Duodenal mucosa (tissue), 2 donors: ENCODE measurements around the gene ADD3.

ENCODE experiments used
- H3K27ac ChIP-seq: one replicate; pipeline ENCODE4 v1.7.0; 2013; ENCODE audit warnings: low read depth, low read length
- H3K27me3 ChIP-seq, 2 donors: one replicate each; pipeline ENCODE4 v1.7.0; 2013; ENCODE audit warnings: low read length in 2 of 2, control low read depth in 1 of 2; ENCODE audit not compliant: insufficient read depth in 2 of 2, control insufficient read depth in 1 of 2
- H3K36me3 ChIP-seq, 2 donors: one replicate each; pipeline ENCODE4 v1.7.0; 2013; ENCODE audit warnings: low read length in 2 of 2, control low read depth in 1 of 2; ENCODE audit not compliant: insufficient read depth in 2 of 2, control insufficient read depth in 1 of 2
- H3K4me1 ChIP-seq, 2 donors: one replicate each; pipeline ENCODE4 v1.7.0; 2013; ENCODE audit warnings: low read length in 2 of 2, control low read depth in 1 of 2; ENCODE audit not compliant: insufficient read depth in 2 of 2, control insufficient read depth in 1 of 2
- H3K4me3 ChIP-seq, 2 donors: one replicate each; pipeline ENCODE4 v1.7.0; 2013; ENCODE audit warnings: low read length in 2 of 2, low read depth in 1 of 2
- H3K9ac ChIP-seq, 2 donors: one replicate each; pipeline ENCODE4 v1.7.0; 2013; ENCODE audit warnings: low read length in 2 of 2, low read depth in 1 of 2
- H3K9me3 ChIP-seq, 2 donors: one replicate each; pipeline ENCODE4 v1.7.0; 2013; ENCODE audit warnings: low read length in 2 of 2, control low read depth in 1 of 2; ENCODE audit not compliant: control insufficient read depth in 1 of 2

The ADD3 gene

GRCh38 chr10:110141185-110141584, 133.4 kb downstream of the ADD3 start:
- Histone ChIP-seq H3K9me3 (no peaks in the 10 kb centered on the region), H3K4me3 (no peak overlapping the region), H3K27ac (no peak overlapping the region), H3K9ac (no peak overlapping the region), H3K4me1 (peaks cover 19 to 26% of the 10 kb centered on the region in 2 donors), H3K27me3 (peaks cover 0 to 3% of the 10 kb centered on the region in 2 donors), H3K36me3 (peaks cover 0 to under 1% of the 10 kb centered on the region in 2 donors)

GRCh38 chr10:110141871-110142635, 134.3 kb downstream of the ADD3 start:
- Histone ChIP-seq H3K27me3 (peaks cover 0 to 3% of the 10 kb centered on the region in 2 donors), H3K9ac (no peak overlapping the region), H3K27ac (no peak overlapping the region), H3K4me3 (no peak overlapping the region), H3K36me3 (no peaks in the 10 kb centered on the region), H3K9me3 (no peaks in the 10 kb centered on the region), H3K4me1 (peaks cover 19 to 26% of the 10 kb centered on the region in 2 donors)

DNA sequence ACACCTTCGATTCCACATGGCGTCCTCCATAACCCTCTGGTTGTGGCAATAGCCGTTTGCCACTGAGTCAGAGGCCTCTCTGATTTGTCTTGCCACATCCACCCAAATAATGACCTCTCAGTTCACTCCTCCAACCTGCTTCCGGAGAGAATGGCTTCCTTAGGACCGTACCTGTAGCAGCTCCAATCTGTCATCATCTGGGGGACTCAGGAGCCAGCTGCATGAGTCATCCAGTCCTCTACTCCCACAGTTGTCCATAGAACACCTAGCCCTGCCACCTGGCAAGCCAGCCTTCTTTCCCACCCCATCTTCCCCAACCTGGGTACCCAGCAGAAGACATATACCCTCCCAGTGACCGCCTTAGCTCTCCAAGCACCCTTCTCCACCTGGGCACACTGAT, 135.2 kb downstream of the ADD3 start:
- Histone ChIP-seq H3K27ac (no peak overlapping the region), H3K9ac (no peak overlapping the region), H3K27me3 (peaks cover 0 to 3% of the 10 kb centered on the region in 2 donors), H3K9me3 (no peaks in the 10 kb centered on the region), H3K36me3 (no peaks in the 10 kb centered on the region), H3K4me3 (no peak overlapping the region), H3K4me1 (peaks cover 19 to 20% of the 10 kb centered on the region in 2 donors)

DNA sequence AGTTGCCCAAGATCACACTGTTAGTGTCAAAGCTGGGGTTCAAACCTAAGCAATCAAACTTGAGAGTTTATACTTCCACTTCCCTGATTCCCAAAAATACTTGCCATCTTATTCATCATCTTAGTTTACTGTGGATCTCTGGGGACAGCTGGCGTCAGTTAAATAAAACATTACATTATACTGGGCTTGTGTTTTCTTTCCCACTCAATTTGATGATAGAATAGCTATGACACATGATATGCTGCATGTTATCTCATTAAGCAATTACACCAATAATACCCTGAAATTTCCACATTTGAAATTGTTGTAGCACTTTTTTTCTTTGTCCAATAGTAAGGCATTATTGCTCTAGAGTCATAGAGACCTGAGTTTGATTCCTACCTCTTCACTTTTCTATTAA, 136.7 kb downstream of the ADD3 start:
- Histone ChIP-seq H3K27ac (no peak overlapping the region), H3K4me3 (no peak overlapping the region)

DNA sequence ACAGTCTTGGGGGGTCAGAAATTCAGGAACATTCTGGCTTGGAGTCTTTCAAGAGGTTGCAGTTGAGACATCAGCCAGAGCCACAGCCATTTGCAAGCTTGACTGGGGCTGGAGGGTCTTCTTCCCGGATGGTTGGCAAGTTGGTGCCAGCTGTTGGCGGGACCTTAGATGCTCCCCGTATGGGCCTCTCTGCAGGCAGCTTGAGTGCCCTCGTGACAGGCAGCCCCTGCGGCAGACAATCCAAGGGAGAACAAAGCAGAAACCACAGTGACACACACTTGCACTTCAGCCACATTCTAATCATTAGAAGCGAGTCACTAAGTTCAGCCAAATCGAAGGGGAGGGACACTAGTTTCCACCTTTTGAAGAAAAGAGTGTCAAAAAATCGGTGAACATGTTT, 140.2 kb downstream of the ADD3 start:
- Histone ChIP-seq H3K27ac (no peak overlapping the region), H3K4me1 (peaks cover 13 to 14% of the 10 kb centered on the region in 2 donors), H3K27me3 (peaks cover 2 to 6% of the 10 kb centered on the region in 2 donors), H3K9me3 (no peaks in the 10 kb centered on the region), H3K36me3 (no peaks in the 10 kb centered on the region), H3K4me3 (no peak overlapping the region), H3K9ac (no peak overlapping the region)

More for the DNA sequence above, 136.7 kb downstream of the ADD3 start:
- H3K36me3 ChIP-seq: no peaks in the 10 kb centered on the region
- H3K27me3 ChIP-seq: peaks cover 2 to 3% of the 10 kb centered on the region in 2 donors
- H3K4me1 ChIP-seq: peaks cover 19 to 20% of the 10 kb centered on the region in 2 donors
- H3K9ac ChIP-seq: no peak overlapping the region
- no peaks in the 10 kb centered on the region for H3K9me3 ChIP-seq

- Histone ChIP-seq H3K27me3 (peaks cover 2 to 8% of the 10 kb centered on the region in 2 donors), H3K4me1 (peaks cover 13 to 14% of the 10 kb centered on the region in 2 donors), H3K4me3 (no peak overlapping the region), H3K36me3 (no peaks in the 10 kb centered on the region), H3K9me3 (no peaks in the 10 kb centered on the region), H3K27ac (no peak overlapping the region), H3K9ac (no peak overlapping the region)
Observed at GRCh38 chr10:110149259-110149658, 141.5 kb downstream of the ADD3 start.

DNA sequence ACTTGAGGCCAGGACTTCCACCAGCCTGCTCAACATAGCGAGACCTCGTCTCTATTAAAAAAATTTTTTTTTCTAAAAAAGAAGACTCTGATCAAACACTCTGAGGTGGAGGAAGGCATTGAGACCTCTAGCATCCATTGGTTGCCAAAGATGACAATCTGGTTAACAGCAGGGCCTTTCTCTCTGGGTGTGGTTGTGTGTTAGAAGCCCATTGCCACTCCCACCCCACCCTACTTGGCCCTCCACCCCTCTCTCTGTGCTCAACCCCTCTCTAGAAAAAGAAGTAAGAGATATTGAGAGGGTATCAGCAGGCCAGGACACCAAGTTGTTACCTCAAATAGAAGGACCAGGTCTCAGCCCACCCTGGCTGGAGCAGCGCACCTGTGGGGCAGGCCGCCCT, 142.3 kb downstream of the ADD3 start:
- no peak overlapping the region for H3K27ac ChIP-seq
- H3K4me3 ChIP-seq: no peak overlapping the region
- no peaks in the 10 kb centered on the region for H3K9me3 ChIP-seq
- H3K36me3 ChIP-seq: no peaks in the 10 kb centered on the region
- H3K9ac ChIP-seq: no peak overlapping the region
- peaks cover 13 to 14% of the 10 kb centered on the region in 2 donors for H3K4me1 ChIP-seq
- H3K27me3 ChIP-seq: peaks cover 2 to 8% of the 10 kb centered on the region in 2 donors

GRCh38 chr10:110150981-110151380, 143.2 kb downstream of the ADD3 start:
- no peak overlapping the region for H3K27ac ChIP-seq
- H3K4me3 ChIP-seq: peak overlapping the region; percentile 62

GRCh38 chr10:110151467-110151866, 143.7 kb downstream of the ADD3 start:
- Histone ChIP-seq H3K27ac (no peak overlapping the region), H3K9ac (peak overlapping the region; percentile 9 to 57), H3K4me1 (peaks cover 13 to 14% of the 10 kb centered on the region in 2 donors), H3K9me3 (no peaks in the 10 kb centered on the region), H3K27me3 (peaks cover 2 to 8% of the 10 kb centered on the region in 2 donors), H3K36me3 (no peaks in the 10 kb centered on the region), H3K4me3 (peak overlapping the region; percentile 62)

More at GRCh38 chr10:110150981-110151380, 143.2 kb downstream of the ADD3 start:
- Histone ChIP-seq H3K27me3 (peaks cover 2 to 8% of the 10 kb centered on the region in 2 donors), H3K4me1 (peaks cover 13 to 14% of the 10 kb centered on the region in 2 donors), H3K9me3 (no peaks in the 10 kb centered on the region), H3K9ac (peak overlapping the region in 1 of 2 donors; percentile 9), H3K36me3 (no peaks in the 10 kb centered on the region)

- Histone ChIP-seq H3K4me1 (peaks cover 13 to 14% of the 10 kb centered on the region in 2 donors), H3K9ac (peak overlapping the region in 1 of 2 donors; percentile 57), H3K9me3 (no peaks in the 10 kb centered on the region), H3K27me3 (peaks cover 2 to 8% of the 10 kb centered on the region in 2 donors), H3K4me3 (peak overlapping the region in 1 of 2 donors; percentile 62), H3K36me3 (no peaks in the 10 kb centered on the region), H3K27ac (no peak overlapping the region)
Observed at GRCh38 chr10:110151971-110152370, 144.2 kb downstream of the ADD3 start.
